HG03520 (cell line): Measurements from ENCODE around the gene ITGB1.
"Not testable (repeated sequence)": the region's sequence is repeated elsewhere in the genome, so short reads cannot be mapped to it uniquely, and the experiment has no call there.

Source experiments
- ATAC-seq: cut with Tn5 transposase; IDR thresholded peaks from one replicate; pipeline ENCODE4 v1.9.1; 2021; ENCODE audit warnings: mild to moderate bottlenecking, moderate library complexity; ENCODE audit not compliant: unreplicated experiment

ITGB1 gene

DNA sequence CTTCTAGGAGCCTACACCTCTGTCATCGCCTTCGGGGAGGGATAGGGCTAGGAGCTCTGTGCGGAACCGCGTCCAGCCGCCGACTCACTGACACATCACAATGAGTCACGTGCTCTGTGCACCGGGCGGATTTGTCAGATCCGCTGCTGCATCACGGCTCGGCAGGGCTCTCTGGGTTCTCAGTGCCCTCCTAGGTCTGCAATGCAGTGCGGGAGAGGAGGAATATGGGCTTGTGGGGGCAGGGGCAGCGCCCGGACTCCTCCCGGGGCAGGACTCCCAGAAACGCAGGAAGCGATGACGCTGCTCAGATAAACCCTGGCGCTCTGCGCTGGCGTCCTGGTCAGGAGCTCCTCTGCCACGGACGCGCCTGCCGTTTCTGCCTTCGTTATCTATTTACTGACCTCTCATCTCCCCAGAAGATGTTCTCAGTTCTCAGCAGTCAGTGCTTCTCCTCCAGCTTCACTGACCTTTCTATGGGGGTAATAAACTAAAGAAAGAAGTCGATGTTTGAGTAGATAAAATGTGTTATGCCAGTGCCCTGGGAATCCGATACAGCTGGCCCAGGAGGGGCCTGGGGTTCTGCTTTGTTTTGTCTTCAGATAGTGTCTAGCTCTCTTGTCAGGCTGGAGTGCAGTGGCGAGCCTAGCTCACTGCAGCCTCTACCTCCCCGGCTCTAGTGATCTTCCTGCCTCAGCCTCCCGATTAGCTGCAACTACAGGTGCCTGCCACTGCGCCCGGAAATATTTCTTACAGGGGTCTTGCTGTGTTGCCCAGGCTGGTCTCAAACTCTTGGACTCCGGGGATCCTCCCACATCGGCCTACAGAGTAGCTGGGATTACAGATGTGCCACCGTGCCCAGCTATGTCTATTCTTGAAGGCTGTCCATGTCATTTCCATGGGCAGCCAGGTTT is 22.8 kb upstream of the ITGB1 start:
- ATAC-seq: peak; percentile 98

DNA sequence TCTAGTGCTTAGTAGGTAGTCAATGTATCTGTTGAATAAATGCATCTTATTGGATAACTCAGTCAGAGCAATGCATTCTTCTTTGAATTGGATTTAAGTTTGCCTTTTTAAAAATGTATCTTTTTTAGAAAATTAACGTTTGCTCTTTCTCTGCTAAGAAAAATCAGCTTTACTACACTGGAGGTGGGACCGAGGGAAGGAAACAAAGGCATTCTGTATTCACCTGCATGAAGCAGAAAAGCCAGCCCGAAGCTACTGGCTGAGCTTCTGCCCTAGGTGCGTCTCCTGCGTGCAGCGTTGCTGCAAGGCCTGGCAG is 22.2 kb upstream of the ITGB1 start:
- ATAC-seq: no peak

- not testable (repeated sequence) for ATAC-seq
Observed at GRCh38 chr10:32979719-32980118, 21.7 kb upstream of the ITGB1 start.

DNA sequence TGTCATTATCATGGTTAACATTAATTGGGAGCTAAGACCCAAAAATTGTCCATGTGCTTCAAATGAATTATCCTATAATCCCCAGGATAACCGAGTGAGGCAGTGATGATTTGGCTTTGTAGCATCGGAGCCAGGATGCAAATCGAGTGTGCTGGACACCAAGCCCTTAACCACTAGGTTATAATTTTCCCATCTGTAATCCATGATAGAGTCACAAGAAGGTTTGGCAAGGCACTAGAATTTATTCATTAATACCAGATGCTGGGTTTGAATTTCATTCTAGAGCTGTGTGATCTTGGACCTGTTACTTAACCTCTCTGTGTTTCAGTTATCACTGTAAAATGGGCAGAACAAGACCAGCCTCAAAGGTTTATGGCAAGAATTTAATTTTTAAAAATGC is 21.0 kb upstream of the ITGB1 start:
- ATAC-seq: no peak

DNA sequence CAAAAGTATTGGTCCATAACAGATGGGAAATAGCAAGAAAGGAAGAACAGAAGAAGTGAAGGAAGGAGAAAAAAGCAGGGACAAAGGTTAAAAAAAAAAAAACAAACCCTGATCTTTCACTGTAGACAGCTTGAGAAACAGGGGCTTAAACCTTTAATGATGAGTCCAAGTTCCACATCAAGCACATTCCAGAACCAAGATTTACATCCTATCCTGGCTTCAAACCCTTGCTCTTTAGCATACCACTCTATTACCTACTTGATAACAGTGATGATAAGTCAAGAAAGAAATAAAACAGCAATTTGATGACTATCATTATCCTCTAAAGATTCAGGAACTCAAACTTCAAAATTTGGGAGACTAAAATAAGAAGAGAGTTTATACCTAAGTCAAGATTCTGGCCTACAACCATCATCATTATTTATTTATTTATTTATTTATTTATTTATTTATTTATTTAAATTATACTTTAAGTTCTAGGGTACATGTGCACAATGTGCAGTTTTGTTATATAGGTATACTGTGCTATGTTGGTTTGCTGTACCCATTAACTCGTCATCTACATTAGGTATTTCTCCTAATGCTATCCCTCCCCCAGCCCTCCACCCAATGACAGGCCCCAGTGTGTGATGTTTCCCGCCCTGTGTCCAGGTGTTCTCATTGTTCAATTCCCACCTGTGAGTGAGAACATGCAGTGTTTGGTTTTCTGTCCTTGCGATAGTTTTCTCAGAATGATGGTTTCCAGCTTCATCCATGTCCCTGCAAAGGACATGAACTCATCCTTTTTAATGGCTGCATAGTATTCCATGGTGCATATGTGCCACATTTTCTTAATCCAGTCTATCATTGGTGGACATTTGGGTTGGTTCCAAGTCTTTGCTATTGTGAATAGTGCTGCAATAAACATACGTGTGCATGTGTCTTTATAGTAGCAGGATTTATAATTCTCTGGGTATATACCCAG is 20.1 kb upstream of the ITGB1 start:
- not testable (repeated sequence) for ATAC-seq

DNA sequence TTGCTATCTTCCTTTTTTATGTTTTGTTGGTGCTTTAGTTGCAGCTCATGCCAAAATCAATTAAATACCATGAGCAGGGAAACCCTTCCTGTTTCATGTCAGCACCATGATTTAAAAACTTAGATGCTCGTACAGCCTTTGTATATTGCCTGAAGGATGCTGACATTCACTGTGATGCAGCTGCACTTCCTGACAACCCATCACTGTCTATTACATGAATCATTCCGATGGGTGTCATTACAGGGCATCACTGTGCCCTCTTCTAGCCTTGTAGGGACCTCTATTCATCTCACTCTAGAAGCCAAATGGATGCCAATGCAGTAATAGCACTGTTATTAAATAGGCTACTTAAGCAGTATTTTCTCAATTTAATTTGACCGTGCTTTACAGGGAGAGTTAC is 18.3 kb upstream of the ITGB1 start:
- ATAC-seq: no peak

GRCh38 chr10:32972929-32973328 is 14.9 kb upstream of the ITGB1 start:
- ATAC-seq: no peak

- ATAC-seq: no peak
Observed at GRCh38 chr10:32972460-32972859, 14.4 kb upstream of the ITGB1 start.

DNA sequence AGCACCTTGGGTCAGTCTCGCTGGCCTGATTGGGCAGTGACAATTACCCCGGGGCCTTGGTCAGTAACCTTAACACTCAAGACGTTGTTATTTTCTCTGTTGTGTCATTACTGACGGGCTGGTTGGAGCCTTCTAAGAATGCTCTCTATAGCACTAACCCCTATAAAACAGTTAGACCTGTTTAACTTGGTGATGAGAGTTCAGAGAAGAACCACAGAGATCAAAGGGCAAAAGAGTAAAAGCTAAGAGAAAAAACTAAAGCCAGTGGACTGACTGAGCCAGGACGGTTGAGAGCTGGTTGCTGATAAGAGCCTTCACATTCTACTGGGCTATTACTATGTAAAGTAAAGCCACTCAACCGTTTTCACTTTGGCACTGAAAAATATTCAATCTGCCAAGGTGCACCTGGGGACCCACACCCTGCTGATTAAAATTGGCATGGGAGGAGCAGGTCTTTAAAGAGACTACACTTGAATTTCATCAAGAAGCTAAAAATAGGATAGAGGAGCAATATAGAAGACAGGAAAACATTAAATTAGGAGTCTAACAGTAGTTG is 13.6 kb upstream of the ITGB1 start:
- ATAC-seq: no peak

DNA sequence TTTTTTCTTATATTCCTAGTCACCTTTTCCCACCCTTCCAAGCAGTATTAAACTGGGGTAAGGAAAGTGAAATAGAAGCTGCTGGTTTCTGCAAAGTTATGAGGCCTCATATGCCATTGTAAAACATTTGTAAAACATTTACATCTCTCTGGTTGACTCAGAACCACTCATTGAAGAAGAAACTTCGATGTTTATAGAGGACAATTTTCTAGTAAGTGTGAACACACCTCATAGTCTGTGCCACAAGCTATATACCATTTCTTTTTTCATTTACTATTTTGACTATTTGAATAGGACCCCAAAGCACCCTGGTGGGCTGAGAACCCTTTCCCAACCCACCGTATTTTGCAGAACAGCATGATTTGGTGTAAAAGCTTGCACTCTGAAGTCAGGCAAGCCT is 12.9 kb upstream of the ITGB1 start:
- ATAC-seq: peak; percentile 75

DNA sequence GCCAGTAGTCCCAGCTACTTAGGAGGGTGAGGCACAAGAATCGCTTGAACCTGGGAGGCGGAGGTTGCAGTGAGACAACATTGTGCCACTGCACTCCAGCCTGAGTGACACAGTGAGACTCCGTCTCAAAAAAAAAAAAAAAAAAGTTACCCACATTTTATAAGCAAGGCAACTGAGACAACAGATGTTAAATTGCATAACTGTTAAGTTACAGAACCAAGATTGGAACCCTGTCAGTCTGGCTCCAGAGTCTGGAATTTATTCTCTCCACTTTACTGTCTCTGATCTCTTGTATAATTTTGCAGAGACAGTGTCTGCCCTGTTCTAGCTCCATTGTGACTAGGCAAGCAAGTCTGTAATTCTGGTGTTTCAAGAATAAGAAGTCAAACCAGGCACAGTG is 6.2 kb upstream of the ITGB1 start:
- no peak for ATAC-seq

DNA sequence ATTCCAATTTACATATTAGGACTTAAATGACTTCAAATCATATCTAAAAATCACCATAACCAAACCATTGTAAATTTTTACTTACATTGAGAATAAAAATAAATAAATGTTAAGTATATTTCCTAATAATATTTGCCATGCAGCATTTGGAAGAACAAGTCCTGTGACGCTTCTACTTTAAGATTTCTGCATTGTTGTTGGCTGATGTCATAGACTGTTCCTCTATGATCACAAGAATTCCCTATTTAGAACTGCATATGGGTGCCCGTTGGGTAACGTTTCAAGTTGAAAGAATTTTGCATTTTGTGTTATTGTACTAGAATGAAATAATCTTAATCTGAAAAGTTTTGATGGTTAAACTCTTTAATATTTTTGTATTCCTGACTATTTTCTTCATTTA is 5.1 kb upstream of the ITGB1 start:
- no peak for ATAC-seq

GRCh38 chr10:32962521-32962920 is 4.5 kb upstream of the ITGB1 start:
- ATAC-seq: no peak

DNA sequence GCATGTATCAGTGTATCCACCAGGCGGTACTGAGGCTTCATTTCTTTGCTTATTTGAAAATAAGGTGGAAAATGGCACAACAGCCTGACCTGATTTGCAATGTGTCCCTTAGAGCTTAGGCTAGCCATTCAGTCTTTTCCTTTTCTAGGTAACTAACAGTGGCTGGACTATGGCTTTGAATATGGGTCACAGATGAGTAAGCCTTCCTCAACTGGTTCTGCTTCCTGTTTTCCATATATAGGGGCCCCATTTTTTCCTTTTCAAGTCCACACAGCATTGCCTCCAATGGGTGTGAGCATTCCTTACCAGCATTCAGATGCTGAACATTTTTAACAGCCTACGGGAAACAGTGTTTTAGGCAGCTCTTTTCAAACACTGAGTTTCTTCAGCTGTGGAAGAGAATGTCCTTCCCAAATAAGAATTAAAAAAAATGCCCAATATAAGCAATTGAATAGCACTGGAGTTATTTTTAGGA is 3.9 kb upstream of the ITGB1 start:
- no peak for ATAC-seq

GRCh38 chr10:32961343-32961894 is 3.4 kb upstream of the ITGB1 start:
- no peak for ATAC-seq

GRCh38 chr10:32960022-32960421 is 2.0 kb upstream of the ITGB1 start:
- ATAC-seq: no peak

DNA sequence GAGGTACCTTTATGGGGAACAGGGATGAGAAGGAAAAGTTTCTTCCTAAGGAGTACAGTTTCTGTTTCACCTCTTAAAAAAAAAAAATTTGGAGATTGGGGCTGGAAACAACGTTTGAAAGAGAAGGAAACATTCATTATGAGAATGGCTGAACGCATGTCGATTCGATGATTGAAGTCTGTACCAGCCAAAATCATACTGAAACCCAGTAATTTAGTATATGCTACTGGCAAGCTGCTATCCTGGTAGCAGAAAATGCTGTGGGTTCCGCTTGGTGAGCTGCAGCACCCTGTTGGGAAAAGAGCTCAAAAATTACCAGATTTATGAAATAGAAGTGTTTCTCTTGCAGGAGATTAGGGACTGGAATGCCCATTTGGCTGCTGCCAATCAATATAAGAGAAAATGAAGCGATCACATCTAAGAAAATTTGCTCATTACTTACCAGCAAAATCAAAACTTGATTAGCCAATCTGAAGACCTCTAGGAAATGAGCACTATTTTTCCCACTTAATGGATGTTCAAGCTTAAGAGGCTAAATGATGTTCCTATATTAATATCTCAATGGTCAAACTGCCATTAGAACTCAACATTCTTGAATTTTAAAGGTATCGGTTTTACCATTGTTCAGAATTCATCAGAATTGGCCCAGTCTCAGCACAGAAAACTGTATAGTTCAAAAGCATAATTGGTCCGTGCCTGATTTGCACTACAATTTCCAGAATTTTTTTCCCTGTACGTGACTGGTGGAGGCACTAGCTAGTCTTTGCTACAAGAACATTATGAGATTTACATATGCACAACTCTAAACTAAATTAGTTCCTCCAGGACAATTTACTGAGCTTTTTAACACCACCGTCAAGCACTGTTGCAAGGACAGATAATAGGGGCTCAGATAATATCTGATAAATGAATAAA is 1.2 kb upstream of the ITGB1 start:
- no peak for ATAC-seq

- peak; percentile 19 for ATAC-seq
Observed at GRCh38 chr10:32957341-32958084, 517 bp downstream of the ITGB1 start.
